Measurements from ENCODE around the gene PRND.

PRND gene, protein sequence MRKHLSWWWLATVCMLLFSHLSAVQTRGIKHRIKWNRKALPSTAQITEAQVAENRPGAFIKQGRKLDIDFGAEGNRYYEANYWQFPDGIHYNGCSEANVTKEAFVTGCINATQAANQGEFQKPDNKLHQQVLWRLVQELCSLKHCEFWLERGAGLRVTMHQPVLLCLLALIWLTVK

GRCh38 chr20:4721719-4722118, at the start of gene PRND:
PRND (plus strand) TSS chr20:4721909; CDS start chr20:4724552, 2,643 bp downstream.
- Histone ChIP-seq H2AFZ (ENCODE audit: low read length, unreplicated experiment) (peak within 1 kb of the TSS; percentile 18), H3K4me3 (ENCODE audit: low read depth, low read length) (peak within 1 kb of the TSS; percentile 2; the same call in 1 of the 2 replicates), H3K79me2 (ENCODE audit: control insufficient read depth, insufficient read depth, low read length, unreplicated experiment) (no peaks in the 10 kb centered on the region), H3K27me3 (ENCODE audit: insufficient read depth, low read length) (no peaks in the 10 kb centered on the region), H3K4me1 (ENCODE audit: control insufficient read depth, insufficient read depth, low read length, unreplicated experiment) (no peaks in the 10 kb centered on the region), H3K36me3 (ENCODE audit: insufficient read depth, low read length) (no peaks in the 10 kb centered on the region), H3K27ac (ENCODE audit: low read depth, low read length) (no peak within 1 kb of the TSS)

- H3K27me3 ChIP-seq (ENCODE audit: insufficient read depth, low read length): no peaks in the 10 kb centered on the region
- H3K36me3 ChIP-seq (ENCODE audit: insufficient read depth, low read length): no peaks in the 10 kb centered on the region
- H3K27ac ChIP-seq (ENCODE audit: low read depth, low read length): no peak overlapping the region
- no peak overlapping the region for H3K4me3 ChIP-seq (ENCODE audit: low read depth, low read length)
- H3K4me1 ChIP-seq (ENCODE audit: control insufficient read depth, insufficient read depth, low read length, unreplicated experiment): no peaks in the 10 kb centered on the region
- H2AFZ ChIP-seq (ENCODE audit: low read length, unreplicated experiment): no peak overlapping the region
- H3K79me2 ChIP-seq (ENCODE audit: control insufficient read depth, insufficient read depth, low read length, unreplicated experiment): no peaks in the 10 kb centered on the region
Measured at GRCh38 chr20:4672948-4673347, 48.8 kb upstream of the PRND start.

- H3K36me3 ChIP-seq (ENCODE audit: insufficient read depth, low read length): no peaks in the 10 kb centered on the region
- H3K4me1 ChIP-seq (ENCODE audit: control insufficient read depth, insufficient read depth, low read length, unreplicated experiment): no peaks in the 10 kb centered on the region
- no peak overlapping the region for H2AFZ ChIP-seq (ENCODE audit: low read length, unreplicated experiment)
- H3K4me3 ChIP-seq (ENCODE audit: low read depth, low read length): no peak overlapping the region
- no peaks in the 10 kb centered on the region for H3K79me2 ChIP-seq (ENCODE audit: control insufficient read depth, insufficient read depth, low read length, unreplicated experiment)
- H3K27ac ChIP-seq (ENCODE audit: low read depth, low read length): no peak overlapping the region
- H3K27me3 ChIP-seq (ENCODE audit: insufficient read depth, low read length): no peaks in the 10 kb centered on the region
Measured at GRCh38 chr20:4673371-4674001, 48.2 kb upstream of the PRND start.

GRCh38 chr20:4674672-4675071, 47.0 kb upstream of the PRND start:
- H3K27ac ChIP-seq (ENCODE audit: low read depth, low read length): no peak overlapping the region
- no peaks in the 10 kb centered on the region for H3K4me1 ChIP-seq (ENCODE audit: control insufficient read depth, insufficient read depth, low read length, unreplicated experiment)
- no peaks in the 10 kb centered on the region for H3K27me3 ChIP-seq (ENCODE audit: insufficient read depth, low read length)
- H3K4me3 ChIP-seq (ENCODE audit: low read depth, low read length): no peak overlapping the region
- H3K79me2 ChIP-seq (ENCODE audit: control insufficient read depth, insufficient read depth, low read length, unreplicated experiment): no peaks in the 10 kb centered on the region
- H3K36me3 ChIP-seq (ENCODE audit: insufficient read depth, low read length): no peaks in the 10 kb centered on the region
- no peak overlapping the region for H2AFZ ChIP-seq (ENCODE audit: low read length, unreplicated experiment)

- Histone ChIP-seq H3K27me3 (ENCODE audit: insufficient read depth, low read length) (no peaks in the 10 kb centered on the region), H3K79me2 (ENCODE audit: control insufficient read depth, insufficient read depth, low read length, unreplicated experiment) (no peaks in the 10 kb centered on the region), H3K4me1 (ENCODE audit: control insufficient read depth, insufficient read depth, low read length, unreplicated experiment) (no peaks in the 10 kb centered on the region), H3K4me3 (ENCODE audit: low read depth, low read length) (no peak overlapping the region), H2AFZ (ENCODE audit: low read length, unreplicated experiment) (no peak overlapping the region), H3K36me3 (ENCODE audit: insufficient read depth, low read length) (no peaks in the 10 kb centered on the region), H3K27ac (ENCODE audit: low read depth, low read length) (no peak overlapping the region)
Measured at GRCh38 chr20:4677846-4678245, 43.9 kb upstream of the PRND start.

DNA sequence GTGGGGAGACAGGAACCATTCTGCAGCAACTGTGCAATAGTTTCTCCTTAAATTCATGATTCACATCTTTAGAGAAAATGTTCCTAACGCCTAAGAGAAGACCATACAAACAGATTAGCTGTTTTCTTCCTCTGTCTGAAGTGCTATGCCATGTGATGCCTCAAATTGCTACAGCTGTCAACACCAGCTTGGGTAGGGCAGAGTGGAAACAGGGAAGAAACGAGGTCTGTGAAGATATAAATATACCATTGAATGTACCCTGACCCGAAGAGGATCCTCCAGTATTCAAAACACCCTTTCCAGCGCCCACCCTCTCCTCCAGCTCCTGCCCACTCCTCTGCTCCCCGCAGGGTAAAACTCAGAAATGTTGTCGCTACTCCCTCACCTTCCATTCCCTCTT, 40.3 kb upstream of the PRND start:
- Histone ChIP-seq H3K27me3 (ENCODE audit: insufficient read depth, low read length) (no peaks in the 10 kb centered on the region), H3K4me3 (ENCODE audit: low read depth, low read length) (no peak overlapping the region), H3K27ac (ENCODE audit: low read depth, low read length) (no peak overlapping the region), H3K36me3 (ENCODE audit: insufficient read depth, low read length) (no peaks in the 10 kb centered on the region), H3K79me2 (ENCODE audit: control insufficient read depth, insufficient read depth, low read length, unreplicated experiment) (no peaks in the 10 kb centered on the region), H2AFZ (ENCODE audit: low read length, unreplicated experiment) (no peak overlapping the region), H3K4me1 (ENCODE audit: control insufficient read depth, insufficient read depth, low read length, unreplicated experiment) (peaks cover 15% of the 10 kb centered on the region)

GRCh38 chr20:4681991-4682401, 39.7 kb upstream of the PRND start:
- Histone ChIP-seq H3K27ac (ENCODE audit: low read depth, low read length) (no peak overlapping the region), H3K4me1 (ENCODE audit: control insufficient read depth, insufficient read depth, low read length, unreplicated experiment) (peaks cover 15% of the 10 kb centered on the region), H3K4me3 (ENCODE audit: low read depth, low read length) (no peak overlapping the region), H2AFZ (ENCODE audit: low read length, unreplicated experiment) (no peak overlapping the region), H3K36me3 (ENCODE audit: insufficient read depth, low read length) (no peaks in the 10 kb centered on the region), H3K27me3 (ENCODE audit: insufficient read depth, low read length) (no peaks in the 10 kb centered on the region), H3K79me2 (ENCODE audit: control insufficient read depth, insufficient read depth, low read length, unreplicated experiment) (peaks cover 2% of the 10 kb centered on the region)

DNA sequence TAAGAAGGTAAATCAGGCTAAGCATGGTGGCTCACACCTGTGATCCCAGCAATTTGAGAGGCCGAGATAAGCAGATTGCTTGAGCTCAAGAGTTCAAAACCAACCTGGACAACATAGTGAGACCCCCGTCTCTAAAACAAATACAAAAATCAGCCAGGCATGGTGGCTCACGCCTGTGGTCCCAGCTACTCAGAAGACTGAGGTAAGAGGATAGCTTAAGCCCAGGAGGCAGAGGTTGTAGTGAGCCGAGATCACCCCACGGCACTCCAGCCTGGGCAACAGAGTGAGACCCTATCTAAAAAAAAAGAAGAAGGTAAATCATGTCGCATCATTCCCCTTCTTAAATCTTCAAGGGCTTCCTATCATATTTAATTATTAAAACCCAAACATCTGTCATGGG, 39.0 kb upstream of the PRND start:
- Histone ChIP-seq H3K4me1 (ENCODE audit: control insufficient read depth, insufficient read depth, low read length, unreplicated experiment) (peaks cover 18% of the 10 kb centered on the region), H3K79me2 (ENCODE audit: control insufficient read depth, insufficient read depth, low read length, unreplicated experiment) (peaks cover 9% of the 10 kb centered on the region), H3K27me3 (ENCODE audit: insufficient read depth, low read length) (no peaks in the 10 kb centered on the region), H3K36me3 (ENCODE audit: insufficient read depth, low read length) (no peaks in the 10 kb centered on the region), H3K27ac (ENCODE audit: low read depth, low read length) (no peak overlapping the region), H2AFZ (ENCODE audit: low read length, unreplicated experiment) (no peak overlapping the region), H3K4me3 (ENCODE audit: low read depth, low read length) (no peak overlapping the region)

DNA sequence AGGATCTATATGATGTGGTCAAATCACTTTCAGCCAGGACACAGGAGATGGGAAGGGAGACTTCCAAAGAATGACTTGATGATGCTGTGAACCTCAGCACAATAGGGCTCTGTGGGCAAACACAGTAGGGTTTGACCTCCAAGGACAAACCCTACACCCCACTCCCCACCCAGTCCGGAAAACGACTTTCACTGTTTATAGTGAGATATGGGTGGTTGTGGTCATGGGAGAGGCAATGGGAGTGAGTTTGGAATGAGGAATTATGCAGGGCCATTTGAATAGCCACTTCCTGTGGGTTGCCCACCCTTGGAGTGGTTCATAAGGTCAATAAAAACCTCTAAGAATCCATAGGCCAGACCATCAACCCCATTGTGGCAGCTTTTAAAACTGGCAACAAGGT, 38.4 kb upstream of the PRND start:
- Histone ChIP-seq H3K27me3 (ENCODE audit: insufficient read depth, low read length) (no peaks in the 10 kb centered on the region), H3K4me1 (ENCODE audit: control insufficient read depth, insufficient read depth, low read length, unreplicated experiment) (peaks cover 23% of the 10 kb centered on the region), H3K27ac (ENCODE audit: low read depth, low read length) (no peak overlapping the region), H3K36me3 (ENCODE audit: insufficient read depth, low read length) (no peaks in the 10 kb centered on the region), H3K79me2 (ENCODE audit: control insufficient read depth, insufficient read depth, low read length, unreplicated experiment) (peaks cover 15% of the 10 kb centered on the region), H2AFZ (ENCODE audit: low read length, unreplicated experiment) (no peak overlapping the region), H3K4me3 (ENCODE audit: low read depth, low read length) (no peak overlapping the region)

GRCh38 chr20:4684837-4685413, 36.8 kb upstream of the PRND start:
- Histone ChIP-seq H3K4me3 (ENCODE audit: low read depth, low read length) (no peak overlapping the region), H2AFZ (ENCODE audit: low read length, unreplicated experiment) (peak overlapping the region; percentile 21)

DNA sequence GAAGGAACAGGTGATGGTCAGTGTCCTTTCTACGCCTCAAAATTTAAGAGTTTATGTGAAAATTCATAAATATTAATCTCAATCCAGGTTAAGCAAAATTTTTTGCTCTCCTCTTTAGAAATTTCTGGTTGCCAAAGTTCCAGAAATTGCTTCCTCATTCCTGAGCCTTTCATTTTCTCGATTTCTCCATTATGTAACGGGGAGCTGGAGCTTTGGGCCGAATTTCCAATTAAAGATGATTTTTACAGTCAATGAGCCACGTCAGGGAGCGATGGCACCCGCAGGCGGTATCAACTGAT, 35.8 kb upstream of the PRND start:
- Histone ChIP-seq H3K27me3 (ENCODE audit: insufficient read depth, low read length) (no peaks in the 10 kb centered on the region), H3K27ac (ENCODE audit: low read depth, low read length) (peak overlapping the region; percentile 61), H2AFZ (ENCODE audit: low read length, unreplicated experiment) (peak overlapping the region; percentile 58), H3K4me1 (ENCODE audit: control insufficient read depth, insufficient read depth, low read length, unreplicated experiment) (peaks cover 39% of the 10 kb centered on the region), H3K79me2 (ENCODE audit: control insufficient read depth, insufficient read depth, low read length, unreplicated experiment) (peaks cover 41% of the 10 kb centered on the region), H3K36me3 (ENCODE audit: insufficient read depth, low read length) (no peaks in the 10 kb centered on the region), H3K4me3 (ENCODE audit: low read depth, low read length) (peak overlapping the region; percentile 90)

More at GRCh38 chr20:4684837-4685413, 36.8 kb upstream of the PRND start:
- no peaks in the 10 kb centered on the region for H3K27me3 ChIP-seq (ENCODE audit: insufficient read depth, low read length)
- peaks cover 32% of the 10 kb centered on the region for H3K79me2 ChIP-seq (ENCODE audit: control insufficient read depth, insufficient read depth, low read length, unreplicated experiment)
- no peaks in the 10 kb centered on the region for H3K36me3 ChIP-seq (ENCODE audit: insufficient read depth, low read length)
- no peak overlapping the region for H3K27ac ChIP-seq (ENCODE audit: low read depth, low read length)
- peaks cover 37% of the 10 kb centered on the region for H3K4me1 ChIP-seq (ENCODE audit: control insufficient read depth, insufficient read depth, low read length, unreplicated experiment)
